Trophoblast cell (in vitro differentiated cells and primary cell): ENCODE measurements around the gene LYPD1.

Experiments
- DNase-seq, 2 donors: peaks; one replicate each; pipeline ENCODE4 v3.0.0-alpha.2; 2016
- H2AFZ ChIP-seq: 2 replicates; pipeline ENCODE4 v1.6.1; 2013; ENCODE audit warnings: low read length, moderate library complexity, mild to moderate bottlenecking; ENCODE audit not compliant: insufficient read depth, poor library complexity
- H2AK5ac ChIP-seq: 2 replicates; pipeline ENCODE4 v1.6.1; 2013; ENCODE audit warnings: mild to moderate bottlenecking, low read length
- H2BK120ac ChIP-seq: 2 replicates; pipeline ENCODE4 v1.6.1; 2013; ENCODE audit warnings: low read length, mild to moderate bottlenecking, moderate library complexity; ENCODE audit not compliant: insufficient read depth, poor library complexity
- H2BK12ac ChIP-seq: 2 replicates; pipeline ENCODE4 v1.6.1; 2013; ENCODE audit warnings: mild to moderate bottlenecking, low read length, moderate library complexity
- H2BK5ac ChIP-seq: 2 replicates; pipeline ENCODE4 v1.6.1; 2013; ENCODE audit warnings: low read length, low read depth, moderate library complexity, mild to moderate bottlenecking; ENCODE audit not compliant: poor library complexity
- H3K14ac ChIP-seq: 2 replicates; pipeline ENCODE4 v1.6.1; 2013; ENCODE audit warnings: mild to moderate bottlenecking, low read length
- H3K18ac ChIP-seq: 2 replicates; pipeline ENCODE4 v1.6.1; 2013; ENCODE audit warnings: mild to moderate bottlenecking, low read length
- H3K23ac ChIP-seq: 2 replicates; pipeline ENCODE4 v1.6.1; 2013; ENCODE audit warnings: low read length
- H3K27ac ChIP-seq: 2 replicates; pipeline ENCODE4 v1.5.1; 2013; ENCODE audit warnings: low read depth, mild to moderate bottlenecking, inconsistent platforms, low read length, moderate library complexity
- H3K27me3 ChIP-seq: 2 replicates; pipeline ENCODE4 v1.6.1; 2013; ENCODE audit warnings: inconsistent platforms, mild to moderate bottlenecking, low read length, moderate library complexity; ENCODE audit not compliant: insufficient read depth
- H3K36me3 ChIP-seq, 2 experiments: 1 replicate in 1 of 2; 2 replicates in 1 of 2; pipeline ENCODE4 v1.6.1; 2013; ENCODE audit warnings: low read length in 2 of 2, mild to moderate bottlenecking in 2 of 2, moderate library complexity in 1 of 2; ENCODE audit not compliant: insufficient read depth in 2 of 2, control insufficient read depth in 1 of 2
- H3K4ac ChIP-seq: 2 replicates; pipeline ENCODE4 v1.6.1; 2013; ENCODE audit warnings: low read depth, mild to moderate bottlenecking, low read length, moderate library complexity
- H3K4me1 ChIP-seq, 2 experiments: 1 replicate in 1 of 2; 2 replicates in 1 of 2; pipeline ENCODE4 v1.6.1; 2013; ENCODE audit warnings: low read length in 2 of 2, mild to moderate bottlenecking in 2 of 2, moderate library complexity in 1 of 2; ENCODE audit not compliant: insufficient read depth in 2 of 2, control insufficient read depth in 1 of 2
- H3K4me2 ChIP-seq: 2 replicates; pipeline ENCODE4 v1.6.1; 2013; ENCODE audit warnings: inconsistent platforms, mild to moderate bottlenecking, low read length, moderate library complexity
- H3K4me3 ChIP-seq: 2 replicates; pipeline ENCODE4 v1.5.1; 2013; ENCODE audit warnings: mild to moderate bottlenecking, low read depth, low read length, inconsistent platforms
- H3K79me1 ChIP-seq: one replicate; pipeline ENCODE4 v1.6.1; 2013; ENCODE audit warnings: low read length
- H3K79me2 ChIP-seq: 2 replicates; pipeline ENCODE4 v1.6.1; 2013; ENCODE audit warnings: low read length, mild to moderate bottlenecking; ENCODE audit not compliant: control insufficient read depth, insufficient read depth, poor library complexity
- H3K9ac ChIP-seq: 2 replicates; pipeline ENCODE4 v1.6.1; 2013; ENCODE audit warnings: mild to moderate bottlenecking, low read length
- H3K9me3 ChIP-seq: 2 replicates; pipeline ENCODE4 v1.6.1; 2013; ENCODE audit warnings: low read depth, mild to moderate bottlenecking, control low read depth, inconsistent platforms, low read length; ENCODE audit not compliant: insufficient read depth
- H4K12ac ChIP-seq: 2 replicates; pipeline ENCODE4 v1.6.1; 2013; ENCODE audit warnings: low read depth, mild to moderate bottlenecking, low read length, moderate library complexity
- H4K8ac ChIP-seq: 2 replicates; pipeline ENCODE4 v1.6.1; 2013; ENCODE audit warnings: low read depth, mild to moderate bottlenecking, low read length, moderate library complexity
- H4K91ac ChIP-seq: one replicate; pipeline ENCODE4 v1.6.1; 2013; ENCODE audit warnings: low read depth, mild to moderate bottlenecking, low read length, moderate library complexity
- WGBS: extraction: QIAGEN DNeasy Blood & Tissue Kit; methylation state at CpG from one replicate; pipeline ENCODE4 v1.1.7; 2013; ENCODE audit warnings: missing lambda C conversion rate; ENCODE audit not compliant: insufficient read length, insufficient coverage; ENCODE audit errors: extremely low coverage; 5-methylcytosine and 5-hydroxymethylcytosine counted together

Gene LYPD1

GRCh38 chr2:132595186-132595585, 74.8 kb downstream of the LYPD1 start:
- no peaks in the 10 kb centered on the region for H3K79me2 ChIP-seq
- no peak overlapping the region for H3K14ac ChIP-seq
- no peak for DNase-seq
- H2BK12ac ChIP-seq: no peak overlapping the region
- H4K8ac ChIP-seq: no peak overlapping the region
- H3K27me3 ChIP-seq: no peaks in the 10 kb centered on the region
- no peak overlapping the region for H2BK120ac ChIP-seq
- H3K4me1 ChIP-seq: peaks cover 0 to 3% of the 10 kb centered on the region in 2 experiments
- H3K9ac ChIP-seq: no peak overlapping the region
- no peak overlapping the region for H2BK5ac ChIP-seq
- H3K79me1 ChIP-seq: no peaks in the 10 kb centered on the region
- H4K91ac ChIP-seq: no peak overlapping the region
- no peaks in the 10 kb centered on the region for H3K9me3 ChIP-seq
- no CpG with 5 or more reads among the region's 6 CpGs for WGBS
- H3K27ac ChIP-seq: no peak overlapping the region
- H3K18ac ChIP-seq: no peak overlapping the region
- H3K4ac ChIP-seq: no peak overlapping the region
- no peak overlapping the region for H3K23ac ChIP-seq
- no peak overlapping the region for H3K4me2 ChIP-seq
- no peak overlapping the region for H4K12ac ChIP-seq
- H2AK5ac ChIP-seq: no peak overlapping the region
- no peak overlapping the region for H3K4me3 ChIP-seq
- H3K36me3 ChIP-seq: no peaks in the 10 kb centered on the region
- no peak overlapping the region for H2AFZ ChIP-seq
